ENCODE measurements around the gene TMEM54.

GRCh38 chr1:32860566-32860965, 40.6 kb downstream of the TMEM54 start:
- TF ChIP-seq CTCF (IDR thresholded peaks at IDR 0.05), result no peak
- TF ChIP-seq POLR2A (IDR thresholded peaks at IDR 0.05), result no peak
